Urothelium cell line (cell line): ENCODE measurements around the gene CEP63.
A peak's percentile ranks its signal among the peaks of the same experiment; 100 is the strongest.

Source experiments
- DNase-seq: peaks from one replicate; pipeline ENCODE4 v3.0.0; 2011; ENCODE audit warnings: low spot score, mixed read lengths
- FAIRE-seq: peaks from 2 replicates; lab custom pipeline; 2011; peaks lifted over from hg19 to GRCh38; lab: Jason Lieb, UNC

The CEP63 gene

GRCh38 chr3:134485718-134486576 is at the start of gene CEP63, which contains the start of gene ANAPC13:
Gene CEP63, plus strand, starts transcription at chr3:134486057. Its CDS starts 9,264 bp downstream, at chr3:134495321.
Gene ANAPC13, minus strand, starts transcription at chr3:134485985. Its CDS starts 3,081 bp downstream, at chr3:134482904.
- FAIRE-seq: no peak

GRCh38 chr3:134437211-134437752 is 48.6 kb upstream of the CEP63 start:
- FAIRE-seq: no peak
- DNase-seq: no peak

More at GRCh38 chr3:134485718-134486576, at the start of gene CEP63, which contains the start of gene ANAPC13:
- peak; percentile 90 for DNase-seq

- no peak for FAIRE-seq
These were observed 44.5 kb upstream of the CEP63 start for GRCh38 chr3:134441321-134441720.

GRCh38 chr3:134441821-134442220 is 44.0 kb upstream of the CEP63 start:
- DNase-seq (no peak), FAIRE-seq (no peak)

More at GRCh38 chr3:134441321-134441720, 44.5 kb upstream of the CEP63 start:
- no peak for DNase-seq

DNA sequence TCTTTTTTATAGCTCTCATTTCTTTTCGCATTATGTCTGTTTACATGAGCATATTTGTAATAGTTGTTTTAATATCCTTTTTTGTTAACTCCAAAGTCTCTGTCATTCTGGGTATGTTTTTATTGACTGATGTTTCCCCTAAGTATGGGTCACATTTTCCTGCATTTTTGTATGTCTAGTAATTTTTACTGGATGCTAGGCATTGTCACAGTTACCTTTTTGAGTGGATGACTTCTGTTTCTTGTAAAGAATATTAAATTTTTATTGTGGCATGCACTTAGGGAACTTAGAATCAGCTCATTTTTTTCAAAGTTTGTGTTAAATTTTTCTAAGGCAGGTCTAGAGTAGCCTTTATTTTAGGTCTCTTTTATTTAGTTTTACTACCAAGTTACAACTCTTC is 40.8 kb upstream of the CEP63 start:
- DNase-seq (no peak), FAIRE-seq (no peak)

GRCh38 chr3:134445636-134446035 is 40.2 kb upstream of the CEP63 start:
- DNase-seq (no peak), FAIRE-seq (no peak)

- FAIRE-seq (no peak), DNase-seq (no peak)
These were observed 39.1 kb upstream of the CEP63 start for GRCh38 chr3:134446800-134447199.

GRCh38 chr3:134447351-134447750 is 38.5 kb upstream of the CEP63 start:
- no peak for DNase-seq
- no peak for FAIRE-seq

DNA sequence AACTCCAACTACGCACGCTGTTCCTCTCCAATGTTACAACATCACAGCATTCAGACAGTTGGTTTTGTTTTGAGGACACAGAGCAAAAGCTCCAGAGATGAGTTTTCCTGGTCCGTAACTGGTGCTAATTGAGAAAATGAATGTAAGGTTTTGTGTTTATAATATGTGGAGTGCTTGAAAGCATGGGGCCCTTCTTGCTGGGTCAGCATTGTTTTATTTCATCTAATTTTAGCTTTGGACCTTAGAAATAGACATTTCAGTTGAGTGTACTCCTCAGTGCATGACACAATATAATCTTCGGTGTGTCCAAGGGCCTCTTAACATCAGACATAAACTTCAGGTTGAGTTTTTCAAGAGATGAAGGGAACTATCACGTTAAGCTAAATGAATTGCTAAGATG is 37.2 kb upstream of the CEP63 start:
- no peak for DNase-seq
- FAIRE-seq: no peak

GRCh38 chr3:134449277-134449676 is 36.6 kb upstream of the CEP63 start:
- DNase-seq: no peak
- no peak for FAIRE-seq

DNA sequence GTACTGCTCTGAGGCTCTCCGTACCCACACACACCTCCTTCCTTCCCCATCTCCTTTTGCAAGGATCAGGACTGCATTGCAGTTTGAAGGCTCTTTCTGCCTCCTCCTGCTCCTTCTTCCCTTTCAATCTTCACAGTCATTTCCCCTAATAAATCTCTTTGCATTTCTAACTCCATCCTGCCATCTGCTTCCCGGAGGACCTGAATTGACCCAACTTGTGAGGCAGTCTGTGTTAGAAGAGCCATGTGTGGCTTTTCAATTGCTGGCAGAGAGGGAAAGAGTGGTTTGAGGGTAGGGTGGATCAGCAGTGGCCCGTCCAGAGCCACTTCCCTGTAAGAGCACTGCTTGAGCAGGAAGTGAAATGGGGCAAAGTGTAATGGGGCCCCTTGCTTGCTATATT is 35.9 kb upstream of the CEP63 start:
- DNase-seq: no peak
- FAIRE-seq: no peak

DNA sequence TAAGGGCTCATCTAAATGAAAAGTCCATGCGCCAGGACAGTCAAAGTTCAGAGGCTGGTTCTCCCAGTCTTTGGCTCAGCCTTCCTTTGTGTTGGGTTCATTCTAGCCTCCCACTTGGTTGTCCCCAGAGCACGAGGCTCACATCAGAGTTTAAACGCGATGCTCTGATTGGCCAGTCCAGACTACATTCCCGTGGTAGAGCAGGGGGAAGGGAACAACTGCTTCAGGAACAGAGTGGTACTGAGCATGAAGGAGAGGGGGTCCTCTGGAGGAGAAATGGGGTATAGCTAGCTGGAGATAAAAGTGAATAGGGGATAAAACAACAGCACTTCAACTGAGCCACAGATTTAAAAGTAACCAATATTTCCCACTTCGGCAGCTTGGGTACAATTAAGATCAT is 32.2 kb upstream of the CEP63 start:
- FAIRE-seq: no peak
- no peak for DNase-seq

GRCh38 chr3:134457376-134458074 is 28.3 kb upstream of the CEP63 start:
- FAIRE-seq (no peak), DNase-seq (no peak)

DNA sequence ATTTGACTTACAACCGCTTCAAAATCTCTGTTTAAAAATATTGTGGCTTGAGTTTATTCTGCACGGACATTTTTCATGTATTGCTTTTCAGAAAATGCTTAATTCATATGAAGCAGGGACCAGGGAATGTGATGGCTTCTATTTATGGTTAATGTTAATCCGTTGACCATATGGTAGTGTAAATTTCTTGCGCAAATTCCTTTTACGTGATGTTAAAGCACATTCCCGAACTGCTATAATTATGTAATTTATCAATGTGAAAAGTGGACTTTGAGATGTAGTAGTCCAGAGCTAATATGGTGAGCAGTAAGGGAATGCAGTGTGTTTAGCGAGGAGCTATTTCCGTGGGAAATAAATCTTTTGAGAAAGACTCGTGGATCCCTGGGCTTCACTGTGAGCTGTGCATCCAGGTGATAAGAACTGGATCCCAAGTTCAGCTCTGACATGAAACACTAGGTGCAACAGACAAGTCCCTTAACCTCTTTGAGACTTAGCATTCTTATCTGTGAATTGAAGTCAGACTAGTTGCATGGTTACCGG is 27.4 kb upstream of the CEP63 start:
- DNase-seq: no peak
- no peak for FAIRE-seq

GRCh38 chr3:134459562-134459961 is 26.3 kb upstream of the CEP63 start:
- DNase-seq: no peak
- FAIRE-seq: no peak

GRCh38 chr3:134460965-134461364 is 24.9 kb upstream of the CEP63 start:
- DNase-seq (no peak), FAIRE-seq (no peak)

GRCh38 chr3:134462331-134462941 is 23.4 kb upstream of the CEP63 start:
- FAIRE-seq: no peak

GRCh38 chr3:134463676-134464063 is 22.2 kb upstream of the CEP63 start:
- DNase-seq (no peak), FAIRE-seq (no peak)

More at GRCh38 chr3:134462331-134462941, 23.4 kb upstream of the CEP63 start:
- no peak for DNase-seq

GRCh38 chr3:134464064-134464688 is 21.7 kb upstream of the CEP63 start:
- DNase-seq (peak; percentile 66), FAIRE-seq (no peak)

DNA sequence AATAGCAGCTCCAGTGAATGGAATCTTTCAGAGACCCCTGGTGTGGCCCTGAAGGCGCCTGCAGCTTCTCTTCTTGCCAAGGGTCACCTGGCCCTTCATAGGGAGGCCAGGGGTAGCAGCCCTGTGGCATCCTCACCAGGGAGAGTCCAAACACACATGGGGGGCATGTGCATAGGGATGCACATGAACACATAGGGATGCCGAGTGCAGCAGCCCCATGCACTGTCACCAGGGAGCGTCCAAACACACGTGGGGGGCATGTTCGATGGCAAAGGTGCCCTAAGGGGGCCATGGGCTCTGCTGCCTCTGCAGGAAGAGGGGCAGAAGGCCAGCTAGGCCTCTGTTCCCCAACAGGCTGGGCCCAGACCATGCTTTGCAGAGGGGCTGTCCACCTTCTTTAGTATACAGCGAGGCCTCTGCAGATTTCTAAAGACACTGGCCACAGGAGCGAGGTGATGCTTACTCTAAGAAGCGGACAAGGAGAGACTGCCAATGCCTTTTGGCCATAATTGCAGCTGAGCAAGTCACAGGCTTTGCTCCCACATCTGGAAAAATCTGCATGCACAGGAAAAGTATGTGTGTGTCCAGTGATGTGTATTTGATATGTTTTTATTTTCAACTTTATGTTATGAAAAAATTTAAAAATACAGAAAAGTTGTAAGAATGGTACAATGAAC is 21.0 kb upstream of the CEP63 start:
- no peak for FAIRE-seq

More for the DNA sequence above, 21.0 kb upstream of the CEP63 start:
- DNase-seq: no peak
